B cell (primary cell): ENCODE data around the gene FNDC3A. TPM values are rescaled to one million over a fixed set of nuclear protein-coding genes. Genes with fewer than 3 reads are reported as not detected.

Experiments
- ATAC-seq: fragments of 200-7000 bp; cut with Tn5 transposase; one replicate; pipeline ENCODE4 v1.10.0; 2021; ENCODE audit warnings: low read depth, mild to moderate bottlenecking, moderate number of reproducible peaks, moderate library complexity
- CTCF ChIA-PET: fragments of 350-600 bp; sonication (Branson Sonifier 250); formaldehyde crosslinking; loops from one replicate; lab custom pipeline; 2021; ENCODE audit warnings: antibody characterized with exemption, inconsistent platforms; lab: Charles Lee
- POLR2A ChIA-PET: fragments of 350-600 bp; sonication (Branson Sonifier 250); formaldehyde crosslinking; loops from one replicate; lab custom pipeline; 2021; ENCODE audit warnings: antibody characterized with exemption; lab: Charles Lee
- DNase-seq: peaks from one replicate; pipeline ENCODE4 v3.0.0; 2013
- H2AFZ ChIP-seq: 2 replicates; pipeline ENCODE4 v1.6.1; 2012; ENCODE audit warnings: mild to moderate bottlenecking, low read depth, low read length; ENCODE audit not compliant: insufficient read depth, poor library complexity, severe bottlenecking
- H3K27ac ChIP-seq, 2 donors: 1 replicate in 1 of 2; 2 replicates in 1 of 2; pipeline ENCODE4 v1.5.1; 2012 to 2013; ENCODE audit warnings: low read length in 2 of 2, mild to moderate bottlenecking in 2 of 2, moderate library complexity in 1 of 2
- H3K27me3 ChIP-seq, 4 experiments: fragments of 200-600 bp in 1 of 4; sonication (generic) in 1 of 4; replicated peaks in 1 of 4; 1 replicate in 2 of 4; 2 replicates in 2 of 4; pipeline versions ENCODE4 v1.6.1 to v1.7.0; 2013 to 2016; ENCODE audit warnings: low read length in 3 of 4, mild to moderate bottlenecking in 2 of 4, mixed read lengths in 1 of 4, moderate library complexity in 1 of 4; ENCODE audit not compliant: insufficient read depth in 4 of 4, control insufficient read depth in 3 of 4; ENCODE audit errors: control extremely low read depth in 1 of 4
- H3K36me3 ChIP-seq, 2 experiments: replicated peaks in 1 of 2; 1 replicate in 1 of 2; 2 replicates in 1 of 2; pipeline versions ENCODE4 v1.6.1 to v1.7.1; 2013; ENCODE audit warnings: low read length in 1 of 2; ENCODE audit not compliant: insufficient read depth in 2 of 2, control insufficient read depth in 1 of 2; ENCODE audit errors: control extremely low read depth in 1 of 2, extremely low read depth in 1 of 2
- H3K4me1 ChIP-seq, 2 donors: fragments of 200-600 bp in 1 of 2; sonication (generic) in 1 of 2; 1 replicate in 1 of 2; 2 replicates in 1 of 2; pipeline versions ENCODE4 v1.5.1 to v1.6.1; 2013 to 2017; ENCODE audit warnings: low read length in 2 of 2; ENCODE audit not compliant: control insufficient read depth in 2 of 2, insufficient read depth in 2 of 2
- H3K4me2 ChIP-seq: replicated peaks from 2 replicates; pipeline ENCODE3; 2012; ENCODE audit warnings: mild to moderate bottlenecking, low read depth, low read length; ENCODE audit not compliant: poor library complexity, severe bottlenecking
- H3K4me3 ChIP-seq, 5 experiments: fragments of 200-600 bp in 1 of 5; sonication (generic) in 1 of 5; 1 replicate in 3 of 5; 2 replicates in 2 of 5; pipeline versions ENCODE4 v1.5.1 to v1.7.0; 2011 to 2016; ENCODE audit warnings: low read length in 4 of 5, mild to moderate bottlenecking in 4 of 5, low read depth in 2 of 5, control low read depth in 1 of 5, moderate library complexity in 1 of 5; ENCODE audit not compliant: insufficient read depth in 1 of 5; ENCODE audit errors: control extremely low read depth in 1 of 5, extremely low read depth in 1 of 5
- H3K79me2 ChIP-seq: fragments of 200-600 bp; sonication (generic); one replicate; pipeline ENCODE4 v1.6.0; 2016; ENCODE audit warnings: low read length; ENCODE audit not compliant: control insufficient read depth, insufficient read depth
- H3K9ac ChIP-seq: fragments of 200-600 bp; sonication (generic); 2 replicates; pipeline ENCODE4 v1.6.1; 2017; ENCODE audit warnings: mild to moderate bottlenecking, low read length, moderate library complexity
- H3K9me3 ChIP-seq, 3 donors: one replicate each; pipeline versions ENCODE4 v1.6.1 to v1.7.1; 2013; ENCODE audit warnings: low read length in 2 of 3; ENCODE audit not compliant: control insufficient read depth in 2 of 3, insufficient read depth in 1 of 3; ENCODE audit errors: control extremely low read depth in 1 of 3
- H4K20me1 ChIP-seq: 2 replicates; pipeline ENCODE4 v1.6.0; 2012; ENCODE audit warnings: mild to moderate bottlenecking, low read length; ENCODE audit not compliant: insufficient read depth, control insufficient read depth, poor library complexity, severe bottlenecking
- H3K27ac Mint-ChIP-seq: one replicate; pipeline ENCODE4 v1.8.0; 2021; ENCODE audit warnings: mixed read lengths
- H3K27me3 Mint-ChIP-seq: one replicate; pipeline ENCODE4 v1.8.0; 2021; ENCODE audit warnings: mixed read lengths
- H3K4me1 Mint-ChIP-seq: one replicate; pipeline ENCODE4 v1.8.0; 2021; ENCODE audit warnings: mixed read lengths
- H3K4me3 Mint-ChIP-seq: one replicate; pipeline ENCODE4 v1.8.0; 2021; ENCODE audit warnings: mixed read lengths
- H3K9me3 Mint-ChIP-seq: one replicate; pipeline ENCODE4 v1.8.0; 2022; ENCODE audit warnings: mixed read lengths; ENCODE audit not compliant: insufficient read depth
- EZH2 ChIP-seq: IDR thresholded peaks from 2 replicates; pipeline ENCODE4 v1.6.1; 2012; ENCODE audit warnings: borderline replicate concordance, low read depth, mild to moderate bottlenecking, moderate library complexity, low read length; ENCODE audit not compliant: insufficient read depth, poor library complexity, severe bottlenecking
- WGBS: methylation state at CpG from one replicate; pipeline ENCODE4 v1.1.5; 2013; ENCODE audit warnings: missing lambda C conversion rate; ENCODE audit not compliant: insufficient coverage; 5-methylcytosine and 5-hydroxymethylcytosine counted together
- intact Hi-C: fragments of 100-400 bp; cut with micrococcal nuclease; formaldehyde crosslinking; loops from one replicate; pipeline ENCODE4 v1.10.0; 2022
- polyA plus RNA-seq: library from polyadenylated mRNA; depleted of rRNA; stranded (reverse); fragments of >200 nt; gene quantifications from 2 replicates; pipeline ENCODE4 v1.2.3, GENCODE V29; 2012
- total RNA-seq, 2 donors: library from RNA; stranded (reverse); fragments of 120-200 nt in 1 of 2; gene quantifications; 1 replicate in 1 of 2; 2 replicates in 1 of 2; pipeline versions ENCODE4 v1.2.3 to v1.2.4, GENCODE V29; 2013 to 2022
- TF ChIP-seq, protein P1 (sequence below): fragments of 200-600 bp; IDR thresholded peaks from one replicate; pipeline ENCODE4 v1.8.0; 2022; ENCODE audit warnings: antibody characterized with exemption, mild to moderate bottlenecking

The FNDC3A gene
- total and polyA plus RNA-seq, 2 donors (not counting 1 experiment from before 2014, with no cell fraction given) = 13.5 to 37.1 TPM

DNA sequence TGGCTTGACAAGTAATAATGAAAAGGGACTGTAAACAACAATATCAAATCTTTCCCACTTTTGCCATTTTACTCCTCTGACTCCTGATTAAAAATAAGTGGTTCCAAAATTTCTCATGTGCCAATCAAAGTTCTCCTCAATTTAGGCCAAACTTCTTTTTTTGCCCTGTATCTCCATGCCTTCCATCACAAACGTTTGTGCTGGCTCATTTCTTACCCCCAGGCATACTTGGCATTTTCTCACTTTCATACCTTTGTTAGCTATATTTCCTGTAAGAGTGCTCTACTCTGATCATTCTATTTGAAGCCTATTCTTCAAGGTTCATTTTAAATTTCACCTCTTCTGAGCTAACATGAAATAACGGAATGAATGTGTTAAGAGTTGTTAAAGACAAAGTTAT is 10.0 kb upstream of the FNDC3A start:
- H3K27ac Mint-ChIP-seq = no peak overlapping the region
- CTCF ChIA-PET = no interaction called here

DNA sequence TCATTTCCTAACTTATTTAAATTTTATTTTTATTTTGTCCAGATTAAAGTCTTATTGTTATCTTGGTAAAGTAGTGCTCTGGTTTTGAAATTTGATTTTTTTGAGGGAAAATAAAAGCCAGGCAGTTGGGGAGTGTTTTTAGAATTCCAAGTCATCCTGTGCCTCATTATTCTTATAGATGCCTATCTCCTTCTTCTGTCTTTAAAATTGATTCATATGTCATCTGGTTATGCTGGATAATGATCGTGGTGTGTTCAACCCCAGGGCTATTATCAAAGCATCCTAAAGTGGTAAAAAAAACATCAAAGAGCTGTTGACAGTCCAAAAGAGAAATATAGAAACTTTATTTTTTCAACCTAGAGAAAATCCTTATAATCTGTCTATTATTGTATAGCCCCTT is 6.0 kb upstream of the FNDC3A start:
- H3K4me2 ChIP-seq = no peak overlapping the region
- peaks cover under 1 to 1% of the 10 kb centered on the region in 2 donors for H3K4me1 ChIP-seq
- H3K4me3 ChIP-seq = no peak overlapping the region
- Mint-ChIP-seq H3K27me3 (no peaks in the 10 kb centered on the region), H3K4me3 (no peak overlapping the region), H3K4me1 (peaks cover 4% of the 10 kb centered on the region), H3K27ac (no peak overlapping the region), H3K9me3 (peaks cover 11% of the 10 kb centered on the region)
- no peak overlapping the region for H2AFZ ChIP-seq
- TF ChIP-seq, protein P1, sequence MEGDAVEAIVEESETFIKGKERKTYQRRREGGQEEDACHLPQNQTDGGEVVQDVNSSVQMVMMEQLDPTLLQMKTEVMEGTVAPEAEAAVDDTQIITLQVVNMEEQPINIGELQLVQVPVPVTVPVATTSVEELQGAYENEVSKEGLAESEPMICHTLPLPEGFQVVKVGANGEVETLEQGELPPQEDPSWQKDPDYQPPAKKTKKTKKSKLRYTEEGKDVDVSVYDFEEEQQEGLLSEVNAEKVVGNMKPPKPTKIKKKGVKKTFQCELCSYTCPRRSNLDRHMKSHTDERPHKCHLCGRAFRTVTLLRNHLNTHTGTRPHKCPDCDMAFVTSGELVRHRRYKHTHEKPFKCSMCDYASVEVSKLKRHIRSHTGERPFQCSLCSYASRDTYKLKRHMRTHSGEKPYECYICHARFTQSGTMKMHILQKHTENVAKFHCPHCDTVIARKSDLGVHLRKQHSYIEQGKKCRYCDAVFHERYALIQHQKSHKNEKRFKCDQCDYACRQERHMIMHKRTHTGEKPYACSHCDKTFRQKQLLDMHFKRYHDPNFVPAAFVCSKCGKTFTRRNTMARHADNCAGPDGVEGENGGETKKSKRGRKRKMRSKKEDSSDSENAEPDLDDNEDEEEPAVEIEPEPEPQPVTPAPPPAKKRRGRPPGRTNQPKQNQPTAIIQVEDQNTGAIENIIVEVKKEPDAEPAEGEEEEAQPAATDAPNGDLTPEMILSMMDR = no peak
- no peak for TF ChIP-seq EZH2
- no peaks in the 10 kb centered on the region for H3K79me2 ChIP-seq
- no peaks in the 10 kb centered on the region for H4K20me1 ChIP-seq
- CTCF ChIA-PET = no interaction called here
- intact Hi-C loops = no loop called here
- WGBS = no CpG with 5 or more reads among the region's 1 CpG
- no peaks in the 10 kb centered on the region for H3K36me3 ChIP-seq
- no peak overlapping the region for H3K27ac ChIP-seq
- no peaks in the 10 kb centered on the region for H3K27me3 ChIP-seq
- no peak overlapping the region for H3K9ac ChIP-seq
- DNase-seq = no peak
- POLR2A ChIA-PET = no interaction called here
- peaks cover 3 to 11% (median 10%) of the 10 kb centered on the region in 3 donors for H3K9me3 ChIP-seq
- no peak for ATAC-seq

More for the DNA sequence above, 10.0 kb upstream of the FNDC3A start:
- H3K27me3 Mint-ChIP-seq = no peaks in the 10 kb centered on the region
- POLR2A ChIA-PET = no interaction called here
- H3K9ac ChIP-seq = no peak overlapping the region
- TF ChIP-seq EZH2 = no peak
- no peaks in the 10 kb centered on the region for H3K9me3 ChIP-seq
- no peaks in the 10 kb centered on the region for H4K20me1 ChIP-seq
- H3K9me3 Mint-ChIP-seq = no peaks in the 10 kb centered on the region
- H3K27ac ChIP-seq = no peak overlapping the region
- H3K4me1 ChIP-seq = no peaks in the 10 kb centered on the region
- no peak overlapping the region for H2AFZ ChIP-seq
- no peak for DNase-seq
- no peaks in the 10 kb centered on the region for H3K79me2 ChIP-seq
- no peak for ATAC-seq
- H3K4me1 Mint-ChIP-seq = peaks cover 3% of the 10 kb centered on the region
- no peaks in the 10 kb centered on the region for H3K27me3 ChIP-seq
- 57% methylated on average over 1 of the region's 2 CpGs for WGBS
- no peak overlapping the region for H3K4me3 Mint-ChIP-seq
- H3K4me2 ChIP-seq = no peak overlapping the region
- no peaks in the 10 kb centered on the region for H3K36me3 ChIP-seq
- no peak overlapping the region for H3K4me3 ChIP-seq
- intact Hi-C loops = no loop called here
